Stimulated activated CD8-positive, alpha-beta memory T cell treated with anti-CD3 and anti-CD28 coated beads, Interleukin-15, amount 100 ng/mL, for 4 hours (primary cell): ENCODE data around the gene MARCHF10.
"Not testable (repeated sequence)": the region's sequence is repeated elsewhere in the genome, so short reads cannot be mapped to it uniquely, and the experiment has no call there.

Experiments
- DNase-seq, 2 donors: peaks; one replicate each; pipeline ENCODE4 v3.0.0-alpha.2; 2020; ENCODE audit warnings: low read depth in 2 of 2

The MARCHF10 gene

GRCh38 chr17:62807812-62808575 is at the start of gene MARCHF10:
TSS of gene MARCHF10 (minus strand) at chr17:62808314. CDS start at chr17:62801735, 6,579 bp downstream.
- DNase-seq, result peak; percentile 42 to 46

GRCh38 chr17:62857526-62857925 is 49.4 kb upstream of the MARCHF10 start:
- no peak for DNase-seq

- no peak for DNase-seq
These were observed 48.5 kb upstream of the MARCHF10 start for GRCh38 chr17:62856594-62856993.

- no peak for DNase-seq
These were observed 47.0 kb upstream of the MARCHF10 start for GRCh38 chr17:62855156-62855555.

GRCh38 chr17:62854098-62854680 is 46.1 kb upstream of the MARCHF10 start:
- DNase-seq, result no peak

- DNase-seq, result no peak
These were observed 44.1 kb upstream of the MARCHF10 start for GRCh38 chr17:62852195-62852594.

- not testable (repeated sequence) for DNase-seq
These were observed 41.7 kb upstream of the MARCHF10 start for GRCh38 chr17:62849591-62850415.

GRCh38 chr17:62848334-62848733 is 40.2 kb upstream of the MARCHF10 start:
- DNase-seq, result no peak

GRCh38 chr17:62847426-62847825 is 39.3 kb upstream of the MARCHF10 start:
- DNase-seq, result no peak

GRCh38 chr17:62840871-62841270 is 32.8 kb upstream of the MARCHF10 start:
- no peak for DNase-seq

- DNase-seq, result not testable (repeated sequence)
These were observed 25.7 kb upstream of the MARCHF10 start for GRCh38 chr17:62833816-62834215.

GRCh38 chr17:62832405-62832804 is 24.3 kb upstream of the MARCHF10 start:
- DNase-seq, result no peak

GRCh38 chr17:62831066-62831465 is 23.0 kb upstream of the MARCHF10 start:
- not testable (repeated sequence) for DNase-seq

GRCh38 chr17:62827746-62828485 is 19.8 kb upstream of the MARCHF10 start:
- DNase-seq, result no peak

GRCh38 chr17:62826956-62827355 is 18.8 kb upstream of the MARCHF10 start:
- DNase-seq, result no peak

- DNase-seq, result no peak
These were observed 17.1 kb upstream of the MARCHF10 start for GRCh38 chr17:62825182-62825581.

- DNase-seq, result no peak
These were observed 16.4 kb upstream of the MARCHF10 start for GRCh38 chr17:62824290-62825131.

GRCh38 chr17:62823111-62823893 is 15.2 kb upstream of the MARCHF10 start:
- DNase-seq, result no peak

- no peak for DNase-seq
These were observed 14.2 kb upstream of the MARCHF10 start for GRCh38 chr17:62822080-62822904.
